ENCODE measurements around the gene CNDP2. TPM values are rescaled to one million over a fixed set of nuclear protein-coding genes. Genes with fewer than 3 reads are reported as not detected.

The CNDP2 gene
- total and polyA plus RNA-seq, 2 of the 13 experiments (the other 11 are each of a cell fraction or from before 2014, with no cell fraction given), result 64.7 to 80.8 TPM

DNA sequence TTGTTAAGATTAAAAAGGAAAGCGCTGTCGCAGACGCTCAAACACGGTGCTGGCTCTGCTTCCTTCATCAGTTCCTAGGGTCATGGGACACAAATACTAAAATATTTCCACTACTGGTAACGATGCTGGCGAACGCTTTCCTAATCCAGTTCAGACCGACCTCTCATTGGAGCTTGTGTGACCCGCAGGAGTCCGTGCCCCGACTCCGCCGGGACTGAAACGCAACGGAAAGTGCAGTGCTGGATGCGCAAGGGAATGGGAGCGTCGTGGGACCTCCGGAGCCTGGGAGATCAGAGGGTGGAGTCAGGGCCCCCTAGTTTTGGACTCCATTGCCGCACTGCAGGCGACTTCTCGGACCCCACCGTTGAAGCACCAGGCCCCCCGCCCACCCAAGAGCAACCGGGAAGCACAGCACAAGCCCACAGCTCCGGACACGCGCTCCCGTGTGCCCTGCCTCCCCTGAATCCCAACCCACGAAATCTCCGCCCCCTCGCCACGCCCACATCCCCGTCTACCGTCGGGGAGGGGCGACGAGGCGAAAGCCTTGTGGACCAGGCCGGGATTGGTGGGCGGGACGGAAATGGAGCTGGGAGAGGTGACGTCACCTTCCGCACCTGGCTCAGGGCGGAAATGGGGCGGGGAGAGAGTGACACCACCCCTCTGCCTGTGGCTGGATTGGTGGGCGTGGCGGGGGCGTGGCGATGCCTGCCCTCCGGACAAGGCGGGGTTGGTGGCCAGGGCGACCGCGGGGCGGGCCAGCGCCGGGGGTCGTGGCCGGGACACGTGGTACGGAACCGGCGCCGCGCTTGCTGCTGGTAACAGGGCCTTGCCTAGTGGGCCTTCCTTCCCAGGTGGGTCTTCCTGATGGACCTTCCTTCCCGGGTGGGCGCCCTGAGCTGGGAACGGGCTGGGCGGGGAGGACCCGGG, at the start of gene CNDP2 (continued):
- no peak for TF ChIP-seq AHDC1 (CRISPR knock-in tag; IDR thresholded peaks at IDR 0.05; ENCODE audit: borderline replicate concordance)
- TF ChIP-seq ZFP36L1 (CRISPR knock-in tag; IDR thresholded peaks at IDR 0.05), result peak; percentile 76; the same call in 1 of the 2 replicates
- 0 out of 2 replicates have a peak, but pooled peaks have one; percentile 18 for TF ChIP-seq ZNF335 (CRISPR knock-in tag; IDR thresholded peaks at IDR 0.05)
- TF ChIP-seq ZNF777 (CRISPR knock-in tag; IDR thresholded peaks at IDR 0.05), result peak; percentile 11; the same call in 1 of the 2 replicates
- no peak for TF ChIP-seq ZFP36L2 (CRISPR knock-in tag; IDR thresholded peaks at IDR 0.05)
- 0 out of 2 replicates have a peak, but pooled peaks have one; percentile 55 for TF ChIP-seq ZNF891 (CRISPR knock-in tag; IDR thresholded peaks at IDR 0.05)
- peak in 1 of 2 experiments; percentile 38; a peak in 1 of 4 replicates for TF ChIP-seq KLF16 (CRISPR knock-in tag; IDR thresholded peaks at IDR 0.05)
- no peak for TF ChIP-seq SIN3B (IDR thresholded peaks at IDR 0.05; ENCODE audit: low read length)
- no peak for TF ChIP-seq MTA3 (CRISPR knock-in tag; IDR thresholded peaks at IDR 0.05)
- peak; percentile 63; the same call in 1 of the 2 replicates for TF ChIP-seq PCBP1 (IDR thresholded peaks at IDR 0.05; ENCODE audit: borderline replicate concordance, low read depth, low read length)
- TF ChIP-seq, protein P1, sequence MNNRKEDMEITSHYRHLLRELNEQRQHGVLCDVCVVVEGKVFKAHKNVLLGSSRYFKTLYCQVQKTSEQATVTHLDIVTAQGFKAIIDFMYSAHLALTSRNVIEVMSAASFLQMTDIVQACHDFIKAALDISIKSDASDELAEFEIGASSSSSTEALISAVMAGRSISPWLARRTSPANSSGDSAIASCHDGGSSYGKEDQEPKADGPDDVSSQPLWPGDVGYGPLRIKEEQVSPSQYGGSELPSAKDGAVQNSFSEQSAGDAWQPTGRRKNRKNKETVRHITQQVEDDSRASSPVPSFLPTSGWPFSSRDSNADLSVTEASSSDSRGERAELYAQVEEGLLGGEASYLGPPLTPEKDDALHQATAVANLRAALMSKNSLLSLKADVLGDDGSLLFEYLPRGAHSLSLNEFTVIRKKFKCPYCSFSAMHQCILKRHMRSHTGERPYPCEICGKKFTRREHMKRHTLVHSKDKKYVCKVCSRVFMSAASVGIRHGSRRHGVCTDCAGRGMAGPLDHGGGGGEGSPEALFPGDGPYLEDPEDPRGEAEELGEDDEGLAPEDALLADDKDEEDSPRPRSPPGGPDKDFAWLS (CRISPR knock-in tag; IDR thresholded peaks at IDR 0.05; ENCODE audit: borderline replicate concordance), result no peak
- peak; percentile 92; the same call in 1 of the 2 replicates for TF ChIP-seq MXD1 (CRISPR knock-in tag; IDR thresholded peaks at IDR 0.05)
- peak; percentile 42; the same call in 1 of the 2 replicates for TF ChIP-seq FOXK2 (IDR thresholded peaks at IDR 0.05)
- peak; percentile 80 for TF ChIP-seq FOSL2 (CRISPR knock-in tag; IDR thresholded peaks at IDR 0.05)
- no peak for TF ChIP-seq ZNF546 (CRISPR knock-in tag; conservative IDR thresholded peaks at IDR 0.05)
- TF ChIP-seq ZFP37 (CRISPR knock-in tag; IDR thresholded peaks at IDR 0.05; ENCODE audit: borderline replicate concordance), result no peak
- no peak for TF ChIP-seq MTF1 (CRISPR knock-in tag; IDR thresholded peaks at IDR 0.05)
- TF ChIP-seq, protein P2, sequence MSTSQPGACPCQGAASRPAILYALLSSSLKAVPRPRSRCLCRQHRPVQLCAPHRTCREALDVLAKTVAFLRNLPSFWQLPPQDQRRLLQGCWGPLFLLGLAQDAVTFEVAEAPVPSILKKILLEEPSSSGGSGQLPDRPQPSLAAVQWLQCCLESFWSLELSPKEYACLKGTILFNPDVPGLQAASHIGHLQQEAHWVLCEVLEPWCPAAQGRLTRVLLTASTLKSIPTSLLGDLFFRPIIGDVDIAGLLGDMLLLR (CRISPR knock-in tag; IDR thresholded peaks at IDR 0.05), result peak; percentile 82; the same call in 1 of the 2 replicates
- no peak for TF ChIP-seq CERS6 (CRISPR knock-in tag; IDR thresholded peaks at IDR 0.05)
- TF ChIP-seq ZNF883 (CRISPR knock-in tag; IDR thresholded peaks at IDR 0.05; ENCODE audit: not compliant biosample characterization), result no peak

Measured in HepG2 (cell line).